HG03460 (cell line): ENCODE measurements around the gene PTPRJ.
A peak's percentile ranks its signal among the peaks of the same experiment; 100 is the strongest.

Experiments used
- ATAC-seq: cut with Tn5 transposase; IDR thresholded peaks from one replicate; pipeline ENCODE4 v1.9.1; 2021; ENCODE audit not compliant: unreplicated experiment

Gene PTPRJ

GRCh38 chr11:47992959-47993820, 12.8 kb downstream of the PTPRJ start:
- no peak for ATAC-seq

- ATAC-seq: no peak
Observed at GRCh38 chr11:47994417-47994816, 14.1 kb downstream of the PTPRJ start.

- ATAC-seq: no peak
Observed at GRCh38 chr11:47995360-47995769, 15.0 kb downstream of the PTPRJ start.

- no peak for ATAC-seq
Observed at GRCh38 chr11:47997063-47998053, 17.0 kb downstream of the PTPRJ start.

GRCh38 chr11:47998345-47998732, 18.0 kb downstream of the PTPRJ start:
- ATAC-seq: no peak

GRCh38 chr11:47998733-47999359, 18.5 kb downstream of the PTPRJ start:
- no peak for ATAC-seq

- ATAC-seq: no peak
Observed at GRCh38 chr11:48000432-48000831, 20.1 kb downstream of the PTPRJ start.

GRCh38 chr11:48001438-48002021, 21.2 kb downstream of the PTPRJ start:
- ATAC-seq: peak; percentile 69

- no peak for ATAC-seq
Observed at GRCh38 chr11:48002561-48002960, 22.2 kb downstream of the PTPRJ start.

- no peak for ATAC-seq
Observed at GRCh38 chr11:48003926-48004325, 23.6 kb downstream of the PTPRJ start.

- no peak for ATAC-seq
Observed at GRCh38 chr11:48004456-48004855, 24.1 kb downstream of the PTPRJ start.

- ATAC-seq: no peak
Observed at GRCh38 chr11:48005136-48005535, 24.8 kb downstream of the PTPRJ start.

GRCh38 chr11:48005831-48006270, 25.5 kb downstream of the PTPRJ start:
- no peak for ATAC-seq

- peak; percentile 48 for ATAC-seq
Observed at GRCh38 chr11:48006301-48006992, 26.1 kb downstream of the PTPRJ start.

GRCh38 chr11:48007677-48008076, 27.3 kb downstream of the PTPRJ start:
- ATAC-seq: no peak

- no peak for ATAC-seq
Observed at GRCh38 chr11:48008951-48009270, 28.6 kb downstream of the PTPRJ start.

GRCh38 chr11:48011102-48011797, 30.9 kb downstream of the PTPRJ start:
- ATAC-seq: no peak

GRCh38 chr11:48011798-48012391, 31.5 kb downstream of the PTPRJ start:
- no peak for ATAC-seq

GRCh38 chr11:48013269-48013901, 33.0 kb downstream of the PTPRJ start:
- ATAC-seq: peak; percentile 58
